ENCODE results near the gene TPK1.

- no peak for TF ChIP-seq JUN (IDR thresholded peaks at IDR 0.05; ENCODE audit: low read depth, low read length)
- TF ChIP-seq ASH2L (IDR thresholded peaks at IDR 0.05; ENCODE audit: low read length): no peak
- TF ChIP-seq CTCF (IDR thresholded peaks at IDR 0.05; ENCODE audit: control extremely low read depth in 1 of 3, insufficient read depth in 1 of 3, low read depth in 1 of 3, low read length in 3 of 3): no peak
- no peak for TF ChIP-seq EZH2 (IDR thresholded peaks at IDR 0.05; ENCODE audit: low read depth, low read length, severe bottlenecking)
- TF ChIP-seq ATF2 (IDR thresholded peaks at IDR 0.05; ENCODE audit: low read length): no peak
- no peak for TF ChIP-seq RNF2 (IDR thresholded peaks at IDR 0.05; ENCODE audit: borderline replicate concordance, low read depth, low read length, missing control alignments, poor library complexity, severe bottlenecking)
- TF ChIP-seq POLR2A (IDR thresholded peaks at IDR 0.05; ENCODE audit: control extremely low read depth in 1 of 2, low read depth in 2 of 2, low read length in 2 of 2): no peak
- TF ChIP-seq POLR2AphosphoS5 (IDR thresholded peaks at IDR 0.05; ENCODE audit: low read depth, low read length): no peak
- no peak for TF ChIP-seq ZNF274 (IDR thresholded peaks at IDR 0.05; ENCODE audit: borderline replicate concordance, extremely low read depth, low read length)
- no peak for TF ChIP-seq PHF8 (conservative IDR thresholded peaks at IDR 0.05; ENCODE audit: low read depth, low read length)
- TF ChIP-seq EP300 (IDR thresholded peaks at IDR 0.05; ENCODE audit: borderline replicate concordance in 1 of 2, low read depth in 2 of 2, low read length in 2 of 2): no peak
- no peak for TF ChIP-seq USF2 (IDR thresholded peaks at IDR 0.05; ENCODE audit: low read length)
- TF ChIP-seq CEBPB (IDR thresholded peaks at IDR 0.05; ENCODE audit: low read depth, low read length): no peak
- no peak for TF ChIP-seq CBX8 (IDR thresholded peaks at IDR 0.05; ENCODE audit: borderline replicate concordance, low read depth, low read length)
Measured at GRCh38 chr7:144474363-144474762, 361.5 kb downstream of the TPK1 start.

All from H1 (cell line).